ENCODE measurements around the gene DKK1. TPM values are rescaled to one million over a fixed set of nuclear protein-coding genes. Genes with fewer than 3 reads are reported as not detected.

Gene DKK1
- 75.2 and 106 TPM in 2 replicates for total RNA-seq (2021)
- percentile 99 among the genes with signal in this experiment for Bru-seq, nascent RNA
- BruChase-seq, experiment 1, labeled RNA remaining after a 2-hour chase: percentile 99 among the genes with signal in this experiment
- BruChase-seq, experiment 2, labeled RNA remaining after a 6-hour chase: percentile 98 among the genes with signal in this experiment
- long read RNA-seq, transcript DKK1-201 (4 exons, 1,790 nt): major isoform, 46 of 55 reads
- long read RNA-seq, partial matches to known transcripts: 6 of 55 reads
- long read RNA-seq, other reads (novel, unspliced or antisense): 2 of 55 reads

GRCh38 chr10:52313933-52314821, at the start of gene DKK1:
Gene DKK1, plus strand, starts transcription at chr10:52314281. Its CDS starts 154 bp downstream, at chr10:52314435.
- POLR2A ChIA-PET (ENCODE audit: unreplicated experiment): interaction anchor here (0.6 to 1.2 kb wide), 7 partner anchors 57 to 177 kb away, joined by 5 to 12 read pairs (median 7); no protein-coding TSS in a partner anchor
- CTCF ChIA-PET: interaction anchor here (0.6 to 2.0 kb wide), 4 partner anchors 172 to 253 kb away, joined by 4 to 10 read pairs (median 8); no protein-coding TSS in a partner anchor
- Histone ChIP-seq H3K36me3 (ENCODE audit: low read depth) (peaks cover 14% of the 10 kb centered on the region; the same call in 1 of the 2 replicates), H3K27me3 (ENCODE audit: insufficient read depth, low read depth) (no peaks in the 10 kb centered on the region), H3K27ac (peak within 1 kb of the TSS; percentile 27), H4K20me1 (ENCODE audit: insufficient read depth) (no peaks in the 10 kb centered on the region), H3K9me2 (ENCODE audit: insufficient read depth) (no peaks in the 10 kb centered on the region), H3K4me1 (replicated peaks; ENCODE audit: insufficient read depth) (peaks cover 49% of the 10 kb centered on the region), H2AFZ (peak within 1 kb of the TSS; percentile 95), H3K9me3 (ENCODE audit: insufficient read depth, low read depth) (no peaks in the 10 kb centered on the region; the same call in none of the 2 replicates), H3F3A (ENCODE audit: insufficient read depth, low read depth) (peaks cover 22% of the 10 kb centered on the region), H3K4me3 (peak within 1 kb of the TSS; percentile 81), H3K79me2 (ENCODE audit: low read depth) (peaks cover 28% of the 10 kb centered on the region), H3K4me2 (peak within 1 kb of the TSS; percentile 93)
- TF ChIP-seq EZH2 (IDR thresholded peaks at IDR 0.05; ENCODE audit: low read depth) (no peak), CTCF (conservative IDR thresholded peaks at IDR 0.05) (peak; percentile 99)
- intact Hi-C loops (cut with micrococcal nuclease; ENCODE audit: unreplicated experiment): loop anchor here (1.0 kb wide), 3 partner anchors 140 to 253 kb away; no protein-coding TSS in a partner anchor
- BruUV-seq (replicated peaks): no TSS peak
- peak; percentile 84 to 93 for DNase-seq

GRCh38 chr10:52265131-52265926, 48.8 kb upstream of the DKK1 start:
- ChIA-PET CTCF (no interaction called here), POLR2A (ENCODE audit: unreplicated experiment) (no interaction called here)
- Histone ChIP-seq H3K4me1 (replicated peaks; ENCODE audit: insufficient read depth) (no peaks in the 10 kb centered on the region), H3K4me2 (no peak overlapping the region), H3K79me2 (ENCODE audit: low read depth) (no peaks in the 10 kb centered on the region), H4K20me1 (ENCODE audit: insufficient read depth) (no peaks in the 10 kb centered on the region), H3F3A (ENCODE audit: insufficient read depth, low read depth) (no peaks in the 10 kb centered on the region), H3K27ac (no peak overlapping the region), H3K36me3 (ENCODE audit: low read depth) (no peaks in the 10 kb centered on the region), H3K9me2 (ENCODE audit: insufficient read depth) (no peaks in the 10 kb centered on the region), H2AFZ (no peak overlapping the region), H3K4me3 (no peak overlapping the region), H3K27me3 (ENCODE audit: insufficient read depth, low read depth) (no peaks in the 10 kb centered on the region), H3K9me3 (ENCODE audit: insufficient read depth, low read depth) (no peaks in the 10 kb centered on the region)
- intact Hi-C loops (cut with micrococcal nuclease; ENCODE audit: unreplicated experiment): no loop called here
- TF ChIP-seq EZH2 (IDR thresholded peaks at IDR 0.05; ENCODE audit: low read depth): no peak
- TF ChIP-seq CTCF (conservative IDR thresholded peaks at IDR 0.05): no peak
- no TSS peak for BruUV-seq (replicated peaks)
- DNase-seq: no peak

GRCh38 chr10:52266858-52267257, 47.2 kb upstream of the DKK1 start:
- H3K36me3 ChIP-seq (ENCODE audit: low read depth): no peaks in the 10 kb centered on the region
- H3K27me3 ChIP-seq (ENCODE audit: insufficient read depth, low read depth): no peaks in the 10 kb centered on the region
- POLR2A ChIA-PET (ENCODE audit: unreplicated experiment): no interaction called here
- no peaks in the 10 kb centered on the region for H3K9me2 ChIP-seq (ENCODE audit: insufficient read depth)
- DNase-seq: no peak
- no peaks in the 10 kb centered on the region for H3K9me3 ChIP-seq (ENCODE audit: insufficient read depth, low read depth)
- no peaks in the 10 kb centered on the region for H4K20me1 ChIP-seq (ENCODE audit: insufficient read depth)
- H3K4me1 ChIP-seq (replicated peaks; ENCODE audit: insufficient read depth): no peaks in the 10 kb centered on the region
- H2AFZ ChIP-seq: no peak overlapping the region
- H3K4me3 ChIP-seq: no peak overlapping the region
- H3K27ac ChIP-seq: no peak overlapping the region
- no peak overlapping the region for H3K4me2 ChIP-seq
- CTCF ChIA-PET: interaction anchor here (0.6 kb wide), 1 partner anchor 294 kb away, joined by 3 read pairs; no protein-coding TSS in a partner anchor
- no peaks in the 10 kb centered on the region for H3K79me2 ChIP-seq (ENCODE audit: low read depth)
- intact Hi-C loops (cut with micrococcal nuclease; ENCODE audit: unreplicated experiment): no loop called here
- H3F3A ChIP-seq (ENCODE audit: insufficient read depth, low read depth): no peaks in the 10 kb centered on the region
- TF ChIP-seq CTCF (conservative IDR thresholded peaks at IDR 0.05): no peak
- no peak for TF ChIP-seq EZH2 (IDR thresholded peaks at IDR 0.05; ENCODE audit: low read depth)
- no TSS peak for BruUV-seq (replicated peaks)

All from PC-9 (cell line).